Measurements from ENCODE around the gene SIGLEC6. TPM values are rescaled to one million over a fixed set of nuclear protein-coding genes. Genes with fewer than 3 reads are reported as not detected.

The SIGLEC6 gene
- total RNA-seq, 1 experiment from 2014 or later: not detected

DNA sequence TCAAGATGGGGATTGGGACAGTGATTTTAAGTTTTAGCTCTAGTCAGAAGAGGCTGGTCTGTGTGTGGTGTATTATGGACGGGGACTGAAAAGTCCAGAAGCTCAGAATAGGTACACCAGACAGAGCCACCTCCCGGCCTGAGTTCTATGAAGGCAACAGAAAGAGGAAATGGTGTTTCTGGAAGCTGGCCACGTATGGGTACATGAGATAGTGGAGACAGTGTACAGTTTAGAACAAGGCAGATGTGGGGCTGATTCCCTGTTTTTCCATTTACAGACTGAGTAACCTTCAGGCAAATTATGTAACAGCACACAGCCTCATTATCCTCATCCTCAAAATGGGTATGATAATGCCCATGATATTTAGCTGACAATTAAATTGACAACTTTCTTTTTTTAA, 40.9 kb upstream of the SIGLEC6 start:
- H2AFZ ChIP-seq (ENCODE audit: low read depth, low read length, poor library complexity, severe bottlenecking): no peak overlapping the region
- no peak overlapping the region for H3K9ac ChIP-seq (ENCODE audit: low read length)
- CTCF ChIA-PET: no interaction called here
- H3K27ac ChIP-seq (ENCODE audit: low read depth, low read length): no peak overlapping the region
- H3K9me3 ChIP-seq (ENCODE audit: control insufficient read depth in 1 of 2, insufficient read depth in 1 of 2, low read depth in 1 of 2, low read length in 2 of 2): no peaks in the 10 kb centered on the region
- TF ChIP-seq CEBPB (IDR thresholded peaks at IDR 0.05; ENCODE audit: low read depth) (no peak), EZH2phosphoT487 (IDR thresholded peaks at IDR 0.05; ENCODE audit: borderline replicate concordance) (no peak)
- H3K36me3 ChIP-seq (ENCODE audit: control insufficient read depth in 1 of 2, insufficient read depth in 2 of 2, low read length in 2 of 2): peaks cover 0 to 14% of the 10 kb centered on the region in 2 experiments; a peak in 3 of 4 replicates
- ATAC-seq (no peak), DNase-seq (ENCODE audit: low read depth, low spot score) (no peak)
- peaks cover 13% of the 10 kb centered on the region for H3K79me2 ChIP-seq (ENCODE audit: insufficient read depth, low read length)
- H4K20me1 ChIP-seq (ENCODE audit: insufficient read depth): no peaks in the 10 kb centered on the region
- peak overlapping the region; percentile 94 for H3K4me2 ChIP-seq (ENCODE audit: low read length)
- intact Hi-C loops (cut with micrococcal nuclease): no loop called here
- peaks cover 5 to 10% of the 10 kb centered on the region in 2 experiments; a peak in 2 of 4 replicates for H3K4me1 ChIP-seq (ENCODE audit: control insufficient read depth in 1 of 2, insufficient read depth in 2 of 2, low read length in 2 of 2)
- no TSS peak for BruUV-seq (replicated peaks)
- H3K9me2 ChIP-seq (ENCODE audit: insufficient read depth): no peaks in the 10 kb centered on the region
- RAD21 ChIA-PET (ENCODE audit: low non-redundant PET in 1 of 2, low total read pairs in 2 of 2, uncharacterized antibody in 2 of 2, unreplicated experiment in 2 of 2): no interaction called here
- H3K27me3 ChIP-seq (ENCODE audit: insufficient read depth, low read length): peaks cover 7% of the 10 kb centered on the region; the same call in 1 of the 2 replicates
- POLR2A ChIA-PET: no interaction called here
- peak overlapping the region in 1 of 2 experiments; percentile 81; a peak in 1 of 4 replicates for H3K4me3 ChIP-seq (replicated peaks in 1 of 2; ENCODE audit: low read depth in 1 of 2, low read length in 2 of 2)

- ATAC-seq (0 out of 2 replicates have a peak, but pooled peaks have one; percentile 23), DNase-seq (ENCODE audit: low read depth, low spot score) (no peak)
- Histone ChIP-seq H3K4me2 (ENCODE audit: low read length) (peak overlapping the region; percentile 94), H3K4me3 (replicated peaks in 1 of 2; ENCODE audit: low read depth in 1 of 2, low read length in 2 of 2) (peak overlapping the region; percentile 81 to 85), H4K20me1 (ENCODE audit: insufficient read depth) (no peaks in the 10 kb centered on the region), H3K79me2 (ENCODE audit: insufficient read depth, low read length) (peaks cover 13% of the 10 kb centered on the region), H3K9ac (ENCODE audit: low read length) (peak overlapping the region; percentile 74), H3K27me3 (ENCODE audit: insufficient read depth, low read length) (peaks cover 8% of the 10 kb centered on the region; the same call in 1 of the 2 replicates), H2AFZ (ENCODE audit: low read depth, low read length, poor library complexity, severe bottlenecking) (no peak overlapping the region), H3K36me3 (ENCODE audit: control insufficient read depth in 1 of 2, insufficient read depth in 2 of 2, low read length in 2 of 2) (peaks cover 0 to 11% of the 10 kb centered on the region in 2 experiments; a peak in 3 of 4 replicates), H3K9me2 (ENCODE audit: insufficient read depth) (no peaks in the 10 kb centered on the region), H3K27ac (ENCODE audit: low read depth, low read length) (no peak overlapping the region), H3K9me3 (ENCODE audit: control insufficient read depth in 1 of 2, insufficient read depth in 1 of 2, low read depth in 1 of 2, low read length in 2 of 2) (no peaks in the 10 kb centered on the region), H3K4me1 (ENCODE audit: control insufficient read depth in 1 of 2, insufficient read depth in 2 of 2, low read length in 2 of 2) (peaks cover 5 to 10% of the 10 kb centered on the region in 2 experiments; a peak in 2 of 4 replicates)
- RAD21 ChIA-PET (ENCODE audit: low non-redundant PET in 1 of 2, low total read pairs in 2 of 2, uncharacterized antibody in 2 of 2, unreplicated experiment in 2 of 2): no interaction called here
- intact Hi-C loops (cut with micrococcal nuclease): loop anchor here (2.0 kb wide), 1 partner anchor 23 kb away; no protein-coding TSS in a partner anchor
- CTCF ChIA-PET: interaction anchor here (1.1 kb wide), 1 partner anchor 90 kb away, joined by 3 read pairs; no protein-coding TSS in a partner anchor
- TSS peak; percentile 75 for BruUV-seq (replicated peaks)
- POLR2A ChIA-PET: interaction anchor here (0.8 to 1.1 kb wide), 2 partner anchors 23 to 232 kb away, joined by 3 to 6 read pairs; no protein-coding TSS in a partner anchor
- TF ChIP-seq, protein P1, sequence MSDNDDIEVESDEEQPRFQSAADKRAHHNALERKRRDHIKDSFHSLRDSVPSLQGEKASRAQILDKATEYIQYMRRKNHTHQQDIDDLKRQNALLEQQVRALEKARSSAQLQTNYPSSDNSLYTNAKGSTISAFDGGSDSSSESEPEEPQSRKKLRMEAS (IDR thresholded peaks at IDR 0.05): no peak
- TF ChIP-seq, protein P2, sequence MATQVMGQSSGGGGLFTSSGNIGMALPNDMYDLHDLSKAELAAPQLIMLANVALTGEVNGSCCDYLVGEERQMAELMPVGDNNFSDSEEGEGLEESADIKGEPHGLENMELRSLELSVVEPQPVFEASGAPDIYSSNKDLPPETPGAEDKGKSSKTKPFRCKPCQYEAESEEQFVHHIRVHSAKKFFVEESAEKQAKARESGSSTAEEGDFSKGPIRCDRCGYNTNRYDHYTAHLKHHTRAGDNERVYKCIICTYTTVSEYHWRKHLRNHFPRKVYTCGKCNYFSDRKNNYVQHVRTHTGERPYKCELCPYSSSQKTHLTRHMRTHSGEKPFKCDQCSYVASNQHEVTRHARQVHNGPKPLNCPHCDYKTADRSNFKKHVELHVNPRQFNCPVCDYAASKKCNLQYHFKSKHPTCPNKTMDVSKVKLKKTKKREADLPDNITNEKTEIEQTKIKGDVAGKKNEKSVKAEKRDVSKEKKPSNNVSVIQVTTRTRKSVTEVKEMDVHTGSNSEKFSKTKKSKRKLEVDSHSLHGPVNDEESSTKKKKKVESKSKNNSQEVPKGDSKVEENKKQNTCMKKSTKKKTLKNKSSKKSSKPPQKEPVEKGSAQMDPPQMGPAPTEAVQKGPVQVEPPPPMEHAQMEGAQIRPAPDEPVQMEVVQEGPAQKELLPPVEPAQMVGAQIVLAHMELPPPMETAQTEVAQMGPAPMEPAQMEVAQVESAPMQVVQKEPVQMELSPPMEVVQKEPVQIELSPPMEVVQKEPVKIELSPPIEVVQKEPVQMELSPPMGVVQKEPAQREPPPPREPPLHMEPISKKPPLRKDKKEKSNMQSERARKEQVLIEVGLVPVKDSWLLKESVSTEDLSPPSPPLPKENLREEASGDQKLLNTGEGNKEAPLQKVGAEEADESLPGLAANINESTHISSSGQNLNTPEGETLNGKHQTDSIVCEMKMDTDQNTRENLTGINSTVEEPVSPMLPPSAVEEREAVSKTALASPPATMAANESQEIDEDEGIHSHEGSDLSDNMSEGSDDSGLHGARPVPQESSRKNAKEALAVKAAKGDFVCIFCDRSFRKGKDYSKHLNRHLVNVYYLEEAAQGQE (IDR thresholded peaks at IDR 0.05; ENCODE audit: low read depth): no peak
- TF ChIP-seq EGR1 (IDR thresholded peaks at IDR 0.05; ENCODE audit: low read depth): no peak
- no peak for TF ChIP-seq TCF7L2 (IDR thresholded peaks at IDR 0.05; ENCODE audit: borderline replicate concordance, extremely low read depth, insufficient read depth, insufficient read length)
- no peak for TF ChIP-seq ZNF274 (IDR thresholded peaks at IDR 0.05; ENCODE audit: low read depth, low read length)
- TF ChIP-seq CEBPB (IDR thresholded peaks at IDR 0.05; ENCODE audit: low read depth): no peak
- no peak for TF ChIP-seq ELF1 (IDR thresholded peaks at IDR 0.05; ENCODE audit: borderline replicate concordance, low read depth)
Observed at GRCh38 chr19:51571599-51571998, 40.1 kb upstream of the SIGLEC6 start.

Data from HCT116 (cell line).